Activated naive CD4-positive, alpha-beta T cell treated with anti-CD3 and anti-CD28 coated beads, Interleukin-2, amount 10 ng/mL, durations not matched to agents 7 days and 5 days (primary cell): ENCODE measurements around the gene MYOM1.
A peak's percentile ranks its signal among the peaks of the same experiment; 100 is the strongest.

Experiments used
- CTCF ChIA-PET: fragments of 350-600 bp; sonication (Branson Sonifier 250); formaldehyde crosslinking; loops from one replicate; lab custom pipeline; 2021; ENCODE audit warnings: antibody characterized with exemption; lab: Charles Lee
- DNase-seq: peaks from one replicate; pipeline ENCODE4 v3.0.0-alpha.2; 2020
- H3K27ac Mint-ChIP-seq: one replicate; pipeline ENCODE4 v1.8.0; 2021; ENCODE audit warnings: mild to moderate bottlenecking, moderate library complexity, mixed read lengths
- H3K27me3 Mint-ChIP-seq: one replicate; pipeline ENCODE4 v1.8.0; 2021; ENCODE audit warnings: mild to moderate bottlenecking, mixed read lengths
- H3K36me3 Mint-ChIP-seq: one replicate; pipeline ENCODE4 v1.8.0; 2021; ENCODE audit warnings: mixed read lengths
- H3K4me1 Mint-ChIP-seq: one replicate; pipeline ENCODE4 v1.8.0; 2021; ENCODE audit warnings: mixed read lengths
- H3K4me3 Mint-ChIP-seq: one replicate; pipeline ENCODE4 v1.8.0; 2021; ENCODE audit warnings: mild to moderate bottlenecking, moderate library complexity, mixed read lengths
- H3K9me3 Mint-ChIP-seq: one replicate; pipeline ENCODE4 v1.8.0; 2021; ENCODE audit warnings: mixed read lengths

The MYOM1 gene

GRCh38 chr18:3219631-3220335 lies at the start of gene MYOM1:
MYOM1 (minus strand) TSS chr18:3219968; CDS start chr18:3215223, 4,745 bp downstream.
- Mint-ChIP-seq H3K27me3 (no peaks in the 10 kb centered on the region), H3K27ac (no peak within 1 kb of the TSS), H3K4me3 (no peak within 1 kb of the TSS), H3K9me3 (no peaks in the 10 kb centered on the region), H3K36me3 (no peaks in the 10 kb centered on the region), H3K4me1 (no peaks in the 10 kb centered on the region)
- CTCF ChIA-PET: no interaction called here
- no peak for DNase-seq

- peaks cover 50% of the 10 kb centered on the region for H3K36me3 Mint-ChIP-seq
- no peak for DNase-seq
- CTCF ChIA-PET: interaction anchor here (2.4 kb wide), 1 partner anchor 397 kb away, joined by 10 read pairs; no protein-coding TSS in a partner anchor
- H3K4me3 Mint-ChIP-seq: no peak overlapping the region
- H3K27me3 Mint-ChIP-seq: no peaks in the 10 kb centered on the region
- no peaks in the 10 kb centered on the region for H3K9me3 Mint-ChIP-seq
- no peak overlapping the region for H3K27ac Mint-ChIP-seq
- peaks cover 70% of the 10 kb centered on the region for H3K4me1 Mint-ChIP-seq
Measured at GRCh38 chr18:3269241-3269913, 49.6 kb upstream of the MYOM1 start.

DNA sequence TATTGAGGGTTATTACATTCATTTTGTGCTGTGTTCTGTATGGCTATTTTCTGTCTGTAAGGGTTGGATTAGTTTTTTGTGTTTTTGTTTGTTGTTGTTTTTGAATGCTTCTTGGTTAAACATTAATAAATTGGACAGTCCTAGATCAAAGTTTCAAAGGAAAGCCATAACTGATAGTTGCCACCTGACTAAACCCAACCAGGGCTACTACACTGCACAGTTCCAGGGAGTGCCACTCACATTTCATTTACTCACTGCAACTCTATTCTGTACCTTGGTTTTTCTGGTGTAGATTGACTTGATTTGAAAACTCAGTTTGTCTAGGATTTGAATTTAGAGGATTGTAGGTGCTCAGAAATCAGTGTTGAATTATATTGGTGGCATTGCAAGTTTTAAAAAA lies 48.5 kb upstream of the MYOM1 start:
- H3K27ac Mint-ChIP-seq: no peak overlapping the region
- H3K27me3 Mint-ChIP-seq: no peaks in the 10 kb centered on the region
- H3K9me3 Mint-ChIP-seq: no peaks in the 10 kb centered on the region
- H3K4me1 Mint-ChIP-seq: peaks cover 77% of the 10 kb centered on the region
- H3K36me3 Mint-ChIP-seq: peaks cover 48% of the 10 kb centered on the region
- no peak overlapping the region for H3K4me3 Mint-ChIP-seq
- DNase-seq: no peak
- CTCF ChIA-PET: no interaction called here

DNA sequence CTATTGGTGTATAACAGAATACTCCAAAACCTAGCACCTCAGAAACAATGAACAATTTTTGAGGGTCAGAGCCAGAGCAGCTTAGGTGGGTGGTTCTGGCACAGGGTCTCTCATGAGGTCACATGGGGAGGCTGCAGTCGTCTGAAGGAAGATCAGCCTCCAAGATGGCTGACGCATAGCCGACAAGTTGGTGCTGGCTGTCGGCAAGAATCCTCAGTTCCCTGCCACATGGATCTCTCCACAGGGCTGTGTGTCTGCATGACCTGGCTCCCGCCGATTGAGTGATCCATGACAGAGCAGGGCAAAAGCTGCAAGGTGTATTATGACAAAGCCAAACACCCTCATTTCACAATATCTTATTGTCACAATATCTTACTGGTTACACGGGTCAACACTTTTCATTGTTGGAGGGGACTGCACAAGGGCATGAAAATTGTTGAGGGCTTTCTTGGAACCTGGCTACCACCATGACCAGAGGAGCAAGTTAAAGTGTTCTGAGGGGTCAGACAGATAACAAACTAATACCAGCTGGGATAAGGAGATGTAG lies 46.4 kb upstream of the MYOM1 start:
- Mint-ChIP-seq H3K27me3 (no peaks in the 10 kb centered on the region), H3K4me1 (peaks cover 79% of the 10 kb centered on the region), H3K4me3 (no peak overlapping the region), H3K27ac (no peak overlapping the region), H3K36me3 (peaks cover 50% of the 10 kb centered on the region), H3K9me3 (no peaks in the 10 kb centered on the region)
- CTCF ChIA-PET: interaction anchor here (1.5 to 1.8 kb wide), 2 partner anchors 15 to 400 kb away, joined by 5 to 6 read pairs; no protein-coding TSS in a partner anchor
- DNase-seq: no peak

DNA sequence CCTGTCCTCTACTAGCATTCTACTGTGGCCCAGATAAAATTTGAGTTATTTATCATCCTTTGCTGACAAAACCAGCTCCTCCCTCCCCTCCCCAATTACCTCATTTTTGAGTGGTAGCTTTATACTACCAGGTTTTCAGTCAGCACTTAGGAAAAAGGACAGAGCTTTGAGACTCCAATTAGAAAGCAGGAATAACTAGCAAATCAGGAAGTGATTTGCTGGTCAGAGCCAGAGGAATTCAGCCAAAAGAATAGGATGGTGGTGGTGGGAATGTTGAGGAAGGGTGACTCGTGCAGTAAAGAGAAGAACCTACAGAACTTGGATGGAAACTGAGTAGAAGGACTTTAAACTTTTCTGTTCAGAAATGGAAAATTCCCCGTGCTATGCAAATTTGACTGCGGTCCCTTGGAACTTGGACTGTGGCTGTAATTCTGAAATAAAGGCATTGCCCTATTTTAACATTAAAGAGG lies 45.8 kb upstream of the MYOM1 start:
- Mint-ChIP-seq H3K9me3 (no peaks in the 10 kb centered on the region), H3K36me3 (peaks cover 51% of the 10 kb centered on the region), H3K4me3 (no peak overlapping the region), H3K27ac (peak overlapping the region; percentile 53), H3K27me3 (no peaks in the 10 kb centered on the region), H3K4me1 (peaks cover 81% of the 10 kb centered on the region)
- no peak for DNase-seq
- CTCF ChIA-PET: interaction anchor here (1.5 kb wide), 1 partner anchor 401 kb away, joined by 5 read pairs; no protein-coding TSS in a partner anchor

- Mint-ChIP-seq H3K9me3 (no peaks in the 10 kb centered on the region), H3K4me1 (peaks cover 82% of the 10 kb centered on the region), H3K4me3 (peak overlapping the region; percentile 17), H3K36me3 (peaks cover 52% of the 10 kb centered on the region), H3K27ac (no peak overlapping the region), H3K27me3 (no peaks in the 10 kb centered on the region)
- DNase-seq: no peak
- CTCF ChIA-PET: interaction anchor here (1.3 to 2.5 kb wide), 4 partner anchors 18 to 191 kb away, joined by 4 to 11 read pairs (median 6); partner anchors contain the start of gene MYL12A
Measured at GRCh38 chr18:3264362-3264761, 44.6 kb upstream of the MYOM1 start.

GRCh38 chr18:3263132-3263700 lies 43.4 kb upstream of the MYOM1 start:
- peak overlapping the region; percentile 91 for H3K4me3 Mint-ChIP-seq
- H3K4me1 Mint-ChIP-seq: peaks cover 82% of the 10 kb centered on the region
- peaks cover 56% of the 10 kb centered on the region for H3K36me3 Mint-ChIP-seq
- CTCF ChIA-PET: interaction anchor here (1.1 to 2.5 kb wide), 5 partner anchors 17 to 403 kb away, joined by 3 to 11 read pairs (median 6); partner anchors contain the start of gene MYL12A
- no peaks in the 10 kb centered on the region for H3K9me3 Mint-ChIP-seq
- no peaks in the 10 kb centered on the region for H3K27me3 Mint-ChIP-seq
- H3K27ac Mint-ChIP-seq: peak overlapping the region; percentile 88
- DNase-seq: no peak

- DNase-seq: peak; percentile 58
- Mint-ChIP-seq H3K9me3 (no peaks in the 10 kb centered on the region), H3K4me1 (peaks cover 85% of the 10 kb centered on the region), H3K4me3 (peak overlapping the region; percentile 91), H3K36me3 (peaks cover 62% of the 10 kb centered on the region), H3K27me3 (no peaks in the 10 kb centered on the region), H3K27ac (peak overlapping the region; percentile 99)
- CTCF ChIA-PET: interaction anchor here (2.5 kb wide), 1 partner anchor 16 kb away, joined by 11 read pairs; the partner anchor contains the start of gene MYL12A
Measured at GRCh38 chr18:3262234-3263131, 42.7 kb upstream of the MYOM1 start.

- Mint-ChIP-seq H3K27me3 (no peaks in the 10 kb centered on the region), H3K27ac (peak within 1 kb of the TSS; percentile 99), H3K4me3 (peak within 1 kb of the TSS; percentile 91), H3K9me3 (no peaks in the 10 kb centered on the region), H3K36me3 (peaks cover 68% of the 10 kb centered on the region), H3K4me1 (peaks cover 85% of the 10 kb centered on the region)
- CTCF ChIA-PET: interaction anchor here (1.0 kb wide), 1 partner anchor 12 kb away, joined by 3 read pairs; no protein-coding TSS in a partner anchor
- DNase-seq: peak; percentile 87
Measured at GRCh38 chr18:3261373-3262233, 41.8 kb upstream of the MYOM1 start, which contains the start of gene MYL12B. MYL12B (plus strand) TSS chr18:3262133; CDS start chr18:3272899, 10,766 bp downstream.

GRCh38 chr18:3260995-3261372 lies 41.2 kb upstream of the MYOM1 start:
- Mint-ChIP-seq H3K27ac (peak overlapping the region; percentile 99), H3K27me3 (no peaks in the 10 kb centered on the region), H3K4me1 (peaks cover 83% of the 10 kb centered on the region), H3K4me3 (peak overlapping the region; percentile 91), H3K9me3 (no peaks in the 10 kb centered on the region), H3K36me3 (peaks cover 69% of the 10 kb centered on the region)
- CTCF ChIA-PET: interaction anchor here (1.0 to 1.5 kb wide), 2 partner anchors 12 to 13 kb away, joined by 3 to 5 read pairs; partner anchors contain the start of gene MYL12A
- DNase-seq: no peak

GRCh38 chr18:3257627-3258120 lies 37.9 kb upstream of the MYOM1 start:
- no peak for DNase-seq
- CTCF ChIA-PET: no interaction called here
- Mint-ChIP-seq H3K4me3 (no peak overlapping the region), H3K27me3 (no peaks in the 10 kb centered on the region), H3K9me3 (no peaks in the 10 kb centered on the region), H3K27ac (peak overlapping the region; percentile 69), H3K4me1 (peaks cover 84% of the 10 kb centered on the region), H3K36me3 (peaks cover 70% of the 10 kb centered on the region)
